ENCODE measurements around the gene RGS9. TPM values are rescaled to one million over a fixed set of nuclear protein-coding genes. Genes with fewer than 3 reads are reported as not detected.
"Not testable (repeated sequence)": the region's sequence is repeated elsewhere in the genome, so short reads cannot be mapped to it uniquely, and the experiment has no call there.

Gene RGS9
- total RNA-seq, 4 donors from 2014 or later: 22.4 to 58.6 (median 32.2) TPM

DNA sequence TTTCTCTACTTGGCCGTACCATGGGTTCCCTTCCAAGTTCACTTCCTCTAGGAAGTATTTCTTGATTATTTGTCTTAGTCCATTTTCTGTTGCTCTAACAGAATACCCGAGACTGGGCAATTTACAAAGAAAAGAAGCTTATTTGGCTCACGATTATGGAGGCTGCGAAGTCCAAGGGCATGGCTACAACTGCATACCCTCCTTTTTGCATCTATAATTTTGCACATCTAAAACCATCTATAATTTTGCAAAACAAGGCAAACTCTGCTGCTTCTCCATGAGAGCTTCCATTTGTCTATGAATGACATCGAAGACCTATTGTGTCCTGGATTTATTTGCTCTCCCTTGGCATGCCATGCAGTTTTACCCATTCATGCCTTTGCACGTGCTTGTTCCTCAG lies 27.6 kb upstream of the RGS9 start:
- Histone ChIP-seq H3K27me3 (no peaks in the 10 kb centered on the region), H3K9me3 (no peaks in the 10 kb centered on the region), H3K4me3 (no peak overlapping the region), H3K4me1 (peaks cover 15 to 36% (median 31%) of the 10 kb centered on the region in 4 donors), H3K27ac (replicated peaks in 1 of 4) (no peak overlapping the region), H3K36me3 (peaks cover 0 to 8% (median 0%) of the 10 kb centered on the region in 4 donors)
- 48% methylated on average over 6 of the region's 6 CpGs for WGBS
- TF ChIP-seq POLR2A (IDR thresholded peaks at IDR 0.05; ENCODE audit: low read depth) (no peak), EP300 (IDR thresholded peaks at IDR 0.05) (no peak)
- TF ChIP-seq, protein P1, sequence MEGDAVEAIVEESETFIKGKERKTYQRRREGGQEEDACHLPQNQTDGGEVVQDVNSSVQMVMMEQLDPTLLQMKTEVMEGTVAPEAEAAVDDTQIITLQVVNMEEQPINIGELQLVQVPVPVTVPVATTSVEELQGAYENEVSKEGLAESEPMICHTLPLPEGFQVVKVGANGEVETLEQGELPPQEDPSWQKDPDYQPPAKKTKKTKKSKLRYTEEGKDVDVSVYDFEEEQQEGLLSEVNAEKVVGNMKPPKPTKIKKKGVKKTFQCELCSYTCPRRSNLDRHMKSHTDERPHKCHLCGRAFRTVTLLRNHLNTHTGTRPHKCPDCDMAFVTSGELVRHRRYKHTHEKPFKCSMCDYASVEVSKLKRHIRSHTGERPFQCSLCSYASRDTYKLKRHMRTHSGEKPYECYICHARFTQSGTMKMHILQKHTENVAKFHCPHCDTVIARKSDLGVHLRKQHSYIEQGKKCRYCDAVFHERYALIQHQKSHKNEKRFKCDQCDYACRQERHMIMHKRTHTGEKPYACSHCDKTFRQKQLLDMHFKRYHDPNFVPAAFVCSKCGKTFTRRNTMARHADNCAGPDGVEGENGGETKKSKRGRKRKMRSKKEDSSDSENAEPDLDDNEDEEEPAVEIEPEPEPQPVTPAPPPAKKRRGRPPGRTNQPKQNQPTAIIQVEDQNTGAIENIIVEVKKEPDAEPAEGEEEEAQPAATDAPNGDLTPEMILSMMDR (IDR thresholded peaks at IDR 0.05): no peak
- intact Hi-C loops (cut with DNase I): no loop called here
- DNase-seq (ENCODE audit: extremely low spot score): no peak

DNA sequence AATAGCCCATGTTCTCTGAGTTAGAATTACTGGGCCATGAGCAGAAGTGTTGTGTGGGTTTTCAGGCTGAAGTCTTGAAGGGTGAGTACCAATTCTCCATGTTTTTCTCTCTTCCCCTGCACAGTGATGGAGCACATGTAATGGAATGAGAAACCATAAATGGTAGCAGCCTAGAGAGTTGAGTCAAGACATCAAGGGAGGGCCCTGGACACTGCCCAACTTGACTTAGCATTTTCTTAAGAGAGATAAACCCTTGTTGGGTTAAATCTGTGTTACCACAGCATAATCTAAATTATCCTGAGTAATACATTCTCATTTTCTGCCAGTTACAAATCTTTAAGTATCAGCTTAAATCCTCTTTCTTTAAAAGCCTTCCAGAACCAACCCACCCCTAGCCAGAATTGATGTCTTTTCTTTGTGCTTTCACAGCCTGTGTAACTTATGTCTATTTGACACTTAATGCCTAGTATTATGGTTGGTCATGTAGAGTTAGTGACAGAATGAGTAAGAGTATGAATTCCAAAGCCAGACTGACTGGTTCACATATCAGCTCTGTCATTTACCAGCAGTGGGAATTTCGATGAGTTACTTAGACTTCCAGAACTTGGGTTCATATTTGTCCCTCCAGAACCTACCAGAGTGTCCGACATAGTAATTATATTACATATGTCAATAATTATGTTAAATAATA lies 27.0 kb upstream of the RGS9 start:
- TF ChIP-seq, protein P1 (IDR thresholded peaks at IDR 0.05): no peak
- TF ChIP-seq POLR2AphosphoS5 (IDR thresholded peaks at IDR 0.05) (no peak), EP300 (IDR thresholded peaks at IDR 0.05) (no peak), POLR2A (IDR thresholded peaks at IDR 0.05; ENCODE audit: low read depth) (no peak)
- H3K9me3 ChIP-seq: no peaks in the 10 kb centered on the region
- peaks cover 15 to 31% (median 26%) of the 10 kb centered on the region in 4 donors for H3K4me1 ChIP-seq
- no peaks in the 10 kb centered on the region for H3K27me3 ChIP-seq
- intact Hi-C loops (cut with DNase I): no loop called here
- no peak overlapping the region for H3K27ac ChIP-seq (replicated peaks in 1 of 4)
- H3K4me3 ChIP-seq: no peak overlapping the region
- DNase-seq (ENCODE audit: extremely low spot score): no peak
- WGBS: 89% methylated on average over 2 of the region's 2 CpGs
- peaks cover 0 to 8% (median 0%) of the 10 kb centered on the region in 4 donors for H3K36me3 ChIP-seq

DNA sequence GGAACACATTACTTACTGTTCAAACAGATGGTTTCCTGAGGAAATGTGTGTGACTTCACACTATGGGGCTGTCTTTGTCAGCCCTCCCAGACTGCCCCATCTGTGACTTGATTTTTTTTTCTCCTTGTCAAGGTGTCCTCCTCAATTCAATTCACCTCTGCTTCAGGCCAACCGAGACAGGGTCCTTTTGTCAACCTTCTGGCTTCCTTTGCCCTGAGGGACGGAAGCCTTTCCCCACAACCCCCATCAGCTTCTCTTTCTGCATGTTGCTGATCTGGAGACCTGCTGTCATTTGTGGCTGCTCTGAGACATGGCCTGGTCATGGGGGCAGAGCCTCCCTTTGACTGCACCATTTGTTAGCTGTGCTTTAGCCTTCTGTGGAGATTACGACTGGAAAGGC lies 21.3 kb upstream of the RGS9 start:
- no peak overlapping the region for H3K27ac ChIP-seq (replicated peaks in 1 of 4)
- no peak overlapping the region for H3K4me3 ChIP-seq
- intact Hi-C loops (cut with DNase I): no loop called here
- DNase-seq (ENCODE audit: extremely low spot score): no peak
- H3K27me3 ChIP-seq: no peaks in the 10 kb centered on the region
- 41% methylated on average over 3 of the region's 3 CpGs for WGBS
- no peaks in the 10 kb centered on the region for H3K4me1 ChIP-seq
- TF ChIP-seq, protein P1 (IDR thresholded peaks at IDR 0.05): no peak
- no peak for TF ChIP-seq POLR2A (IDR thresholded peaks at IDR 0.05; ENCODE audit: low read depth)
- no peak for TF ChIP-seq POLR2AphosphoS5 (IDR thresholded peaks at IDR 0.05)
- TF ChIP-seq EP300 (IDR thresholded peaks at IDR 0.05): no peak
- H3K9me3 ChIP-seq: no peaks in the 10 kb centered on the region
- peaks cover 0 to 6% (median 0%) of the 10 kb centered on the region in 4 donors for H3K36me3 ChIP-seq

DNA sequence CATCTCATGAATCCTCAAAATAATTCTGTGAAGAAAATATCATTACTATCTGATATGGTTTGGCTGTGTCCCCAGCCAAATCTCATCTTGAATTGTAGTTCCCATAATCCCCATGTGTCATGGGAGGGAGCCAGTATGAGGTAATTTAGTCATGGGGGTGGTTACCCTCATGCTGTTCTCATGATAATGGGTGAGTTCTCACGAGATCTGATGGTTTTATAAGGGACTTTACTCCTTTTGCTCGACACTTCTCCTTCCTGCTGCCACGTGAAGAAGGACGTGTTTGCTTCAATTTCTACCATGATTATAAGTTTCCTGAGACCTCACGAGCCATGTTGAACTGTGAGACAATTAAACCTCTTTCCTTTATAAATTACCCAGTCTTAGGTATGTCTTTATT lies 20.7 kb upstream of the RGS9 start:
- intact Hi-C loops (cut with DNase I); H3K4me1 ChIP-seq; H3K27me3 ChIP-seq; H3K4me3 ChIP-seq; H3K27ac ChIP-seq (replicated peaks in 1 of 4); H3K36me3 ChIP-seq; DNase-seq (ENCODE audit: extremely low spot score); H3K9me3 ChIP-seq: not testable (repeated sequence)
- 41% methylated on average over 5 of the region's 5 CpGs for WGBS

DNA sequence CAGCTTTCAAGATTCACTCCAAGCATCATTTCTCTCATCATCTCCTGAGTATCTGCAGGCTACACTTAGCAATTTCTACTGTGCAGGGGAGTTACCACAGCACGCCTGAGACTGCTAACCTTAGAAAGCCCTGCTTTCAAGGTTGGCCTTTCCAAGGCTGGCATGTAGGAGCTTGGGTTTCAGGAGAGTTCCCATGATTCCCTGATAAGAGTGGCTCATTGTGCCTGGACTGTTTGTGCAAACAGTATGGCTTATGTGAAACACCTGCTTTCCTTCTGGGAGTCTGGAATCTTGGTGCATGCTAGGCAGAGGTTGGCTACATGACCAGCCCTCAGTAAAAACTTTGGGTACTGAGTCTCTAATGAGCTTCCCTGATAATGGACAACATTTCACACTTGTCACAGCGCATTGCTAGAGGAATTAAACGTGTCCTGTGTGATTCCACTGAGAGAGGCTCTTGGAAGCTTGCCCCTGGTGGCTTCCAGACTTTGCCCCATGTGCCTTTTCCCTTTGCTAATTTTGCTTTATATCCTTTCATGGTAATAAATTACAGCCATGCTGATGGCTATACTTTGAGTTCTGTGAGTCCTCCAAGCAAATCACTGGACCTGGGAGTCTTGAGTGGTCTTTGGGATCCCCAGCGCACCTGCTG lies 19.7 kb upstream of the RGS9 start:
- H3K4me3 ChIP-seq: no peak overlapping the region
- peaks cover 2 to 6% (median 5%) of the 10 kb centered on the region in 4 donors for H3K4me1 ChIP-seq
- TF ChIP-seq POLR2AphosphoS5 (IDR thresholded peaks at IDR 0.05) (no peak), POLR2A (IDR thresholded peaks at IDR 0.05; ENCODE audit: low read depth) (no peak)
- TF ChIP-seq, protein P1 (IDR thresholded peaks at IDR 0.05): no peak
- no peaks in the 10 kb centered on the region for H3K36me3 ChIP-seq
- 82% methylated on average over 4 of the region's 4 CpGs for WGBS
- no peaks in the 10 kb centered on the region for H3K9me3 ChIP-seq
- intact Hi-C loops (cut with DNase I): no loop called here
- no peaks in the 10 kb centered on the region for H3K27me3 ChIP-seq
- no peak overlapping the region for H3K27ac ChIP-seq (replicated peaks in 1 of 4)
- DNase-seq (ENCODE audit: extremely low spot score): no peak

Measured in esophagus muscularis mucosa (tissue), 4 donors.